Measurements from ENCODE around the gene RNASEL. TPM values are rescaled to one million over a fixed set of nuclear protein-coding genes. Genes with fewer than 3 reads are reported as not detected.

Gene RNASEL
- total and polyA plus RNA-seq, 5 donors from 2014 or later: 6.2 to 10.5 (median 9.1) TPM

GRCh38 chr1:182596934-182597333 lies 7.9 kb upstream of the RNASEL start:
- Mint-ChIP-seq H3K4me1 (peaks cover 0 to 7% (median 1%) of the 10 kb centered on the region in 4 donors), H3K9me3 (no peaks in the 10 kb centered on the region), H3K27me3 (peaks cover 8% of the 10 kb centered on the region), H3K27ac (no peak overlapping the region), H3K36me3 (peaks cover 4% of the 10 kb centered on the region), H3K4me3 (no peak overlapping the region)
- no peaks in the 10 kb centered on the region for H3K36me3 ChIP-seq (ENCODE audit: control insufficient read depth, insufficient read depth, low read length)
- DNase-seq (no peak), ATAC-seq (ENCODE audit: low read depth in 2 of 2) (no peak)
- no peaks in the 10 kb centered on the region for H3K9me3 ChIP-seq (ENCODE audit: control insufficient read depth in 2 of 2, low read length in 2 of 2)
- no peak overlapping the region for H3K27ac ChIP-seq (ENCODE audit: insufficient read depth, low read length, poor library complexity, severe bottlenecking)
- H3K4me3 ChIP-seq (ENCODE audit: low read depth, low read length): no peak overlapping the region
- H3K4me1 ChIP-seq (ENCODE audit: control insufficient read depth, insufficient read depth, low read length, poor library complexity, severe bottlenecking): peaks cover 10% of the 10 kb centered on the region
- no peaks in the 10 kb centered on the region for H3K27me3 ChIP-seq (ENCODE audit: control insufficient read depth, insufficient read depth, low read length)

GRCh38 chr1:182595641-182596240 lies 6.7 kb upstream of the RNASEL start:
- Mint-ChIP-seq H3K27me3 (peaks cover 8% of the 10 kb centered on the region), H3K27ac (no peak overlapping the region)
- H3K27ac ChIP-seq (ENCODE audit: insufficient read depth, low read length, poor library complexity, severe bottlenecking): no peak overlapping the region

GRCh38 chr1:182589931-182590330 lies 875 bp upstream of the RNASEL start:
- Histone ChIP-seq H3K9me3 (ENCODE audit: control insufficient read depth in 2 of 2, low read length in 2 of 2) (no peaks in the 10 kb centered on the region), H3K27ac (ENCODE audit: insufficient read depth, low read length, poor library complexity, severe bottlenecking) (peak overlapping the region; percentile 97), H3K4me1 (ENCODE audit: control insufficient read depth, insufficient read depth, low read length, poor library complexity, severe bottlenecking) (peaks cover 17% of the 10 kb centered on the region), H3K36me3 (ENCODE audit: control insufficient read depth, insufficient read depth, low read length) (peaks cover under 1% of the 10 kb centered on the region), H3K4me3 (ENCODE audit: low read depth, low read length) (peak overlapping the region; percentile 96), H3K27me3 (ENCODE audit: control insufficient read depth, insufficient read depth, low read length) (no peaks in the 10 kb centered on the region)
- Mint-ChIP-seq H3K27me3 (peaks cover 8% of the 10 kb centered on the region), H3K4me3 (peak overlapping the region; percentile 92 to 100 (median 98)), H3K36me3 (peaks cover 18% of the 10 kb centered on the region), H3K9me3 (no peaks in the 10 kb centered on the region), H3K4me1 (peaks cover 13 to 42% (median 33%) of the 10 kb centered on the region in 4 donors), H3K27ac (peak overlapping the region; percentile 90 to 100 (median 99))
- ATAC-seq (ENCODE audit: low read depth in 2 of 2) (no peak), DNase-seq (no peak)

More at GRCh38 chr1:182595641-182596240, 6.7 kb upstream of the RNASEL start:
- ATAC-seq (ENCODE audit: low read depth in 2 of 2) (peak; percentile 73 to 74), DNase-seq (peak; percentile 46 to 65 (median 49))
- Histone ChIP-seq H3K4me1 (ENCODE audit: control insufficient read depth, insufficient read depth, low read length, poor library complexity, severe bottlenecking) (no peaks in the 10 kb centered on the region), H3K9me3 (ENCODE audit: control insufficient read depth in 2 of 2, low read length in 2 of 2) (no peaks in the 10 kb centered on the region), H3K27me3 (ENCODE audit: control insufficient read depth, insufficient read depth, low read length) (no peaks in the 10 kb centered on the region), H3K36me3 (ENCODE audit: control insufficient read depth, insufficient read depth, low read length) (no peaks in the 10 kb centered on the region), H3K4me3 (ENCODE audit: low read depth, low read length) (no peak overlapping the region)
- H3K9me3 Mint-ChIP-seq: no peaks in the 10 kb centered on the region
- peak overlapping the region in 1 of 4 donors; percentile 71 for H3K4me3 Mint-ChIP-seq
- peaks cover 0 to 7% (median 1%) of the 10 kb centered on the region in 4 donors for H3K4me1 Mint-ChIP-seq
- H3K36me3 Mint-ChIP-seq: peaks cover 4% of the 10 kb centered on the region

GRCh38 chr1:182589520-182589919 lies 464 bp upstream of the RNASEL start:
- H3K27ac ChIP-seq (ENCODE audit: insufficient read depth, low read length, poor library complexity, severe bottlenecking): peak overlapping the region; percentile 97

GRCh38 chr1:182587666-182588499 lies 1.2 kb downstream of the RNASEL start:
- H3K36me3 ChIP-seq (ENCODE audit: control insufficient read depth, insufficient read depth, low read length): peaks cover 15% of the 10 kb centered on the region
- H3K27ac ChIP-seq (ENCODE audit: insufficient read depth, low read length, poor library complexity, severe bottlenecking): peak overlapping the region; percentile 97
- ATAC-seq (ENCODE audit: low read depth in 2 of 2): peak in 1 of 2 donors; percentile 4
- Mint-ChIP-seq H3K27me3 (no peaks in the 10 kb centered on the region), H3K4me3 (peak overlapping the region; percentile 92 to 100 (median 98)), H3K36me3 (peaks cover 38% of the 10 kb centered on the region), H3K27ac (peak overlapping the region; percentile 99 to 100 (median 100)), H3K4me1 (peaks cover 22 to 62% (median 54%) of the 10 kb centered on the region in 4 donors), H3K9me3 (no peaks in the 10 kb centered on the region)
- no peaks in the 10 kb centered on the region for H3K9me3 ChIP-seq (ENCODE audit: control insufficient read depth in 2 of 2, low read length in 2 of 2)
- H3K4me1 ChIP-seq (ENCODE audit: control insufficient read depth, insufficient read depth, low read length, poor library complexity, severe bottlenecking): peaks cover 37% of the 10 kb centered on the region
- DNase-seq: no peak
- no peaks in the 10 kb centered on the region for H3K27me3 ChIP-seq (ENCODE audit: control insufficient read depth, insufficient read depth, low read length)
- peak overlapping the region; percentile 96 for H3K4me3 ChIP-seq (ENCODE audit: low read depth, low read length)

More at GRCh38 chr1:182589520-182589919, 464 bp upstream of the RNASEL start:
- H3K4me1 ChIP-seq (ENCODE audit: control insufficient read depth, insufficient read depth, low read length, poor library complexity, severe bottlenecking): peaks cover 21% of the 10 kb centered on the region
- no peaks in the 10 kb centered on the region for H3K9me3 ChIP-seq (ENCODE audit: control insufficient read depth in 2 of 2, low read length in 2 of 2)
- H3K4me3 ChIP-seq (ENCODE audit: low read depth, low read length): peak overlapping the region; percentile 96
- ATAC-seq (ENCODE audit: low read depth in 2 of 2): no peak
- H3K4me1 Mint-ChIP-seq: peaks cover 13 to 46% (median 38%) of the 10 kb centered on the region in 4 donors
- peaks cover 4% of the 10 kb centered on the region for H3K36me3 ChIP-seq (ENCODE audit: control insufficient read depth, insufficient read depth, low read length)
- no peak for DNase-seq
- H3K9me3 Mint-ChIP-seq: no peaks in the 10 kb centered on the region
- H3K4me3 Mint-ChIP-seq: peak overlapping the region; percentile 92 to 100 (median 98)
- H3K27me3 Mint-ChIP-seq: peaks cover 8% of the 10 kb centered on the region
- peak overlapping the region; percentile 99 to 100 (median 100) for H3K27ac Mint-ChIP-seq
- H3K27me3 ChIP-seq (ENCODE audit: control insufficient read depth, insufficient read depth, low read length): no peaks in the 10 kb centered on the region
- peaks cover 22% of the 10 kb centered on the region for H3K36me3 Mint-ChIP-seq

- ATAC-seq (ENCODE audit: low read depth in 2 of 2): no peak
- H3K4me3 Mint-ChIP-seq: peak overlapping the region in 1 of 4 donors; percentile 100
- H3K9me3 Mint-ChIP-seq: no peaks in the 10 kb centered on the region
- peak overlapping the region; percentile 96 for H3K4me3 ChIP-seq (ENCODE audit: low read depth, low read length)
- H3K4me1 ChIP-seq (ENCODE audit: control insufficient read depth, insufficient read depth, low read length, poor library complexity, severe bottlenecking): peaks cover 45% of the 10 kb centered on the region
- H3K9me3 ChIP-seq (ENCODE audit: control insufficient read depth in 2 of 2, low read length in 2 of 2): no peaks in the 10 kb centered on the region
- H3K36me3 Mint-ChIP-seq: peaks cover 44% of the 10 kb centered on the region
- DNase-seq: no peak
- peaks cover 22 to 70% (median 61%) of the 10 kb centered on the region in 4 donors for H3K4me1 Mint-ChIP-seq
- H3K27ac ChIP-seq (ENCODE audit: insufficient read depth, low read length, poor library complexity, severe bottlenecking): no peak overlapping the region
- H3K36me3 ChIP-seq (ENCODE audit: control insufficient read depth, insufficient read depth, low read length): peaks cover 23% of the 10 kb centered on the region
- H3K27me3 ChIP-seq (ENCODE audit: control insufficient read depth, insufficient read depth, low read length): no peaks in the 10 kb centered on the region
- no peaks in the 10 kb centered on the region for H3K27me3 Mint-ChIP-seq
- H3K27ac Mint-ChIP-seq: no peak overlapping the region
Measured at GRCh38 chr1:182587093-182587492, 2.0 kb downstream of the RNASEL start.

- Histone ChIP-seq H3K27ac (ENCODE audit: insufficient read depth, low read length, poor library complexity, severe bottlenecking) (no peak overlapping the region), H3K36me3 (ENCODE audit: control insufficient read depth, insufficient read depth, low read length) (peaks cover 30% of the 10 kb centered on the region), H3K4me1 (ENCODE audit: control insufficient read depth, insufficient read depth, low read length, poor library complexity, severe bottlenecking) (peaks cover 46% of the 10 kb centered on the region), H3K9me3 (ENCODE audit: control insufficient read depth in 2 of 2, low read length in 2 of 2) (no peaks in the 10 kb centered on the region), H3K4me3 (ENCODE audit: low read depth, low read length) (no peak overlapping the region), H3K27me3 (ENCODE audit: control insufficient read depth, insufficient read depth, low read length) (no peaks in the 10 kb centered on the region)
- no peaks in the 10 kb centered on the region for H3K27me3 Mint-ChIP-seq
- peak overlapping the region; percentile 38 to 81 (median 64) for H3K4me3 Mint-ChIP-seq
- no peak for DNase-seq
- peaks cover 47% of the 10 kb centered on the region for H3K36me3 Mint-ChIP-seq
- H3K9me3 Mint-ChIP-seq: no peaks in the 10 kb centered on the region
- ATAC-seq (ENCODE audit: low read depth in 2 of 2): no peak
- H3K27ac Mint-ChIP-seq: peak overlapping the region in 2 of 3 donors; percentile 79 to 88
- H3K4me1 Mint-ChIP-seq: peaks cover 22 to 75% (median 62%) of the 10 kb centered on the region in 4 donors
Measured at GRCh38 chr1:182586380-182586779, 2.7 kb downstream of the RNASEL start.
